Activated CD8-positive, alpha-beta memory T cell treated with anti-CD3 and anti-CD28 coated beads, Interleukin-2, amount 50 U/mL, for 48 hours (primary cell): Measurements from ENCODE around the gene SLC22A23.

ENCODE experiments used
- DNase-seq: peaks from one replicate; pipeline ENCODE4 v3.0.0-alpha.2; 2020

The SLC22A23 gene

GRCh38 chr6:3280866-3281465 is 175.9 kb downstream of the SLC22A23 start:
- no peak for DNase-seq

GRCh38 chr6:3280091-3280490 is 176.8 kb downstream of the SLC22A23 start:
- DNase-seq, result no peak

- no peak for DNase-seq
Measured at GRCh38 chr6:3278691-3279090, 178.2 kb downstream of the SLC22A23 start.

- no peak for DNase-seq
Measured at GRCh38 chr6:3277851-3278416, 178.9 kb downstream of the SLC22A23 start.

GRCh38 chr6:3277251-3277650 is 179.6 kb downstream of the SLC22A23 start:
- DNase-seq, result no peak

GRCh38 chr6:3276174-3277167 is 180.4 kb downstream of the SLC22A23 start:
- no peak for DNase-seq

- DNase-seq, result no peak
Measured at GRCh38 chr6:3273707-3274521, 182.9 kb downstream of the SLC22A23 start.

GRCh38 chr6:3272911-3273547 is 183.8 kb downstream of the SLC22A23 start:
- no peak for DNase-seq

- no peak for DNase-seq
Measured at GRCh38 chr6:3271756-3272155, 185.1 kb downstream of the SLC22A23 start.

GRCh38 chr6:3270258-3270657 is 186.6 kb downstream of the SLC22A23 start:
- no peak for DNase-seq

- DNase-seq, result no peak
Measured at GRCh38 chr6:3269281-3269975, 187.4 kb downstream of the SLC22A23 start.

- no peak for DNase-seq
Measured at GRCh38 chr6:3268680-3269079, 188.2 kb downstream of the SLC22A23 start.

GRCh38 chr6:3267162-3267561 is 189.7 kb downstream of the SLC22A23 start:
- DNase-seq, result no peak

- DNase-seq, result no peak
Measured at GRCh38 chr6:3266170-3266569, 190.7 kb downstream of the SLC22A23 start.

- DNase-seq, result no peak
Measured at GRCh38 chr6:3265671-3266070, 191.2 kb downstream of the SLC22A23 start.

GRCh38 chr6:3264356-3264755 is 192.5 kb downstream of the SLC22A23 start:
- no peak for DNase-seq

- no peak for DNase-seq
Measured at GRCh38 chr6:3263096-3263495, 193.8 kb downstream of the SLC22A23 start.

- no peak for DNase-seq
Measured at GRCh38 chr6:3261921-3262320, 194.9 kb downstream of the SLC22A23 start.

- no peak for DNase-seq
Measured at GRCh38 chr6:3261518-3261820, 195.4 kb downstream of the SLC22A23 start.

- no peak for DNase-seq
Measured at GRCh38 chr6:3260772-3261517, 195.9 kb downstream of the SLC22A23 start.

- DNase-seq, result no peak
Measured at GRCh38 chr6:3260296-3260695, 196.6 kb downstream of the SLC22A23 start.
